Left lung (tissue), 10 donors: ENCODE data around the gene NID1. TPM values are rescaled to one million over a fixed set of nuclear protein-coding genes. Genes with fewer than 3 reads are reported as not detected.
A peak's percentile ranks its signal among the peaks of the same experiment; 100 is the strongest.
"Not testable (repeated sequence)": the region's sequence is repeated elsewhere in the genome, so short reads cannot be mapped to it uniquely, and the experiment has no call there.

Experiments used
- ATAC-seq: fragments of 200-7000 bp; cut with Tn5 transposase; one replicate; pipeline ENCODE4 v1.9.1; 2020; ENCODE audit warnings: moderate library complexity
- DNase-seq, 4 donors: peaks; one replicate each; pipeline ENCODE4 v3.0.0-alpha.2; 2013 to 2020
- H3K27ac ChIP-seq, 2 donors: fragments of 200-600 bp; sonication (generic) in 1 of 2; one replicate each; pipeline versions ENCODE4 v1.5.0 to v1.8.0; 2020 to 2021
- H3K27me3 ChIP-seq, 2 donors: fragments of 200-600 bp; sonication (generic) in 1 of 2; one replicate each; pipeline versions ENCODE4 v1.5.0 to v1.8.0; 2020 to 2021
- H3K36me3 ChIP-seq, 2 donors: fragments of 200-600 bp; sonication (generic) in 1 of 2; one replicate each; pipeline versions ENCODE4 v1.5.0 to v1.8.0; 2020 to 2021
- H3K4me1 ChIP-seq, 2 donors: fragments of 200-600 bp; one replicate each; pipeline ENCODE4 v1.8.0; 2021
- H3K4me3 ChIP-seq, 2 donors: fragments of 200-600 bp; sonication (generic) in 1 of 2; one replicate each; pipeline versions ENCODE4 v1.5.0 to v1.8.0; 2020 to 2021; ENCODE audit warnings: mild to moderate bottlenecking in 1 of 2
- H3K9me3 ChIP-seq, 2 donors: fragments of 200-600 bp; sonication (generic) in 1 of 2; one replicate each; pipeline versions ENCODE4 v1.5.0 to v1.8.0; 2020 to 2021
- intact Hi-C, 2 donors: fragments of 100-400 bp; cut with DNase I; formaldehyde crosslinking; loops; one replicate each; pipeline versions ENCODE4 v1.11.2 to v1.14.2; 2022
- polyA plus RNA-seq, 6 donors: library from polyadenylated mRNA; unstranded; fragments of 120-200 nt; gene quantifications; one replicate each; pipeline ENCODE4 v1.2.1, GENCODE V29; 2013; ENCODE audit not compliant: insufficient read length in 6 of 6
- total RNA-seq, 2 donors: library from RNA; stranded (reverse); fragmentation: NEBNext Ultra II Directional; extraction: Animal tissue kit (Norgen Biotek cat#: 25700); gene quantifications; one replicate each; pipeline ENCODE4 v1.2.1, GENCODE V29; 2021
- TF ChIP-seq, protein P1 (sequence below), 2 donors: fragments of 200-600 bp; sonication (generic) in 1 of 2; IDR thresholded peaks; one replicate each; pipeline versions ENCODE4 v1.5.0 to v1.8.0; 2021; ENCODE audit warnings: antibody characterized with exemption in 2 of 2
- donor health status: DM: no; HTN: yes; CAD: no.
- donor health status: DM: no; HTN: no; CAD: no.

The NID1 gene
- total and polyA plus RNA-seq, 8 donors = 55.4 to 233 (median 218) TPM

GRCh38 chr1:235968831-235969230, 96.1 kb downstream of the NID1 start:
- H3K4me1 ChIP-seq = peaks cover 4 to 27% of the 10 kb centered on the region in 2 donors
- no peaks in the 10 kb centered on the region for H3K9me3 ChIP-seq
- no peaks in the 10 kb centered on the region for H3K36me3 ChIP-seq
- no peak for ATAC-seq
- no peak for DNase-seq
- H3K27ac ChIP-seq = no peak overlapping the region
- intact Hi-C loops = no loop called here
- TF ChIP-seq, protein P1, sequence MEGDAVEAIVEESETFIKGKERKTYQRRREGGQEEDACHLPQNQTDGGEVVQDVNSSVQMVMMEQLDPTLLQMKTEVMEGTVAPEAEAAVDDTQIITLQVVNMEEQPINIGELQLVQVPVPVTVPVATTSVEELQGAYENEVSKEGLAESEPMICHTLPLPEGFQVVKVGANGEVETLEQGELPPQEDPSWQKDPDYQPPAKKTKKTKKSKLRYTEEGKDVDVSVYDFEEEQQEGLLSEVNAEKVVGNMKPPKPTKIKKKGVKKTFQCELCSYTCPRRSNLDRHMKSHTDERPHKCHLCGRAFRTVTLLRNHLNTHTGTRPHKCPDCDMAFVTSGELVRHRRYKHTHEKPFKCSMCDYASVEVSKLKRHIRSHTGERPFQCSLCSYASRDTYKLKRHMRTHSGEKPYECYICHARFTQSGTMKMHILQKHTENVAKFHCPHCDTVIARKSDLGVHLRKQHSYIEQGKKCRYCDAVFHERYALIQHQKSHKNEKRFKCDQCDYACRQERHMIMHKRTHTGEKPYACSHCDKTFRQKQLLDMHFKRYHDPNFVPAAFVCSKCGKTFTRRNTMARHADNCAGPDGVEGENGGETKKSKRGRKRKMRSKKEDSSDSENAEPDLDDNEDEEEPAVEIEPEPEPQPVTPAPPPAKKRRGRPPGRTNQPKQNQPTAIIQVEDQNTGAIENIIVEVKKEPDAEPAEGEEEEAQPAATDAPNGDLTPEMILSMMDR (IDR thresholded peaks at IDR 0.05) = no peak
- H3K27me3 ChIP-seq = no peaks in the 10 kb centered on the region
- no peak overlapping the region for H3K4me3 ChIP-seq

- DNase-seq, intact Hi-C loops, ATAC-seq, H3K9me3 ChIP-seq, H3K27me3 ChIP-seq, H3K36me3 ChIP-seq, H3K4me3 ChIP-seq, H3K4me1 ChIP-seq, H3K27ac ChIP-seq: not testable (repeated sequence)
These were observed 98.8 kb downstream of the NID1 start for GRCh38 chr1:235966134-235966533.

DNA sequence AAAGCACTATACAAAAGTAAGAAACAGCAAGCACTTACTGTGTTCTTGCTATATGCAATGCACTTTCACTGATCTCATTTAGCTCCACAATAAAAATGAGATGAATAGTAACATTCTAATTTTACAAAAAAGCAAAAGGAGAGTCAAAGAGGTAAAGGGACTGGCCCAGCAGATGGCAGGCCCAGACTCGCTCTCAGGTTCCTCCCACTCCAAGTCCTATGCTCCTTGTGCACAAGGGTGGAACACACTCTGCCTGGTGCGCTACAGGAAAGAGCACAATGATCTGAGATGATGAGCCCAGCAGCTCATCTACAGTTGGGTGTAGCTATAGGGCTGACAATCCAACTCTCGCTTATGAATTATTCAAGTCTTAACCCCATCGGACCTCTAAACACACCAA, 104.1 kb downstream of the NID1 start:
- intact Hi-C loops = no loop called here
- Histone ChIP-seq H3K9me3 (no peaks in the 10 kb centered on the region), H3K4me1 (peaks cover 0 to 5% of the 10 kb centered on the region in 2 donors), H3K36me3 (no peaks in the 10 kb centered on the region), H3K4me3 (no peak overlapping the region), H3K27ac (no peak overlapping the region), H3K27me3 (no peaks in the 10 kb centered on the region)
- ATAC-seq (no peak), DNase-seq (no peak)
- TF ChIP-seq, protein P1 (IDR thresholded peaks at IDR 0.05) = no peak

DNA sequence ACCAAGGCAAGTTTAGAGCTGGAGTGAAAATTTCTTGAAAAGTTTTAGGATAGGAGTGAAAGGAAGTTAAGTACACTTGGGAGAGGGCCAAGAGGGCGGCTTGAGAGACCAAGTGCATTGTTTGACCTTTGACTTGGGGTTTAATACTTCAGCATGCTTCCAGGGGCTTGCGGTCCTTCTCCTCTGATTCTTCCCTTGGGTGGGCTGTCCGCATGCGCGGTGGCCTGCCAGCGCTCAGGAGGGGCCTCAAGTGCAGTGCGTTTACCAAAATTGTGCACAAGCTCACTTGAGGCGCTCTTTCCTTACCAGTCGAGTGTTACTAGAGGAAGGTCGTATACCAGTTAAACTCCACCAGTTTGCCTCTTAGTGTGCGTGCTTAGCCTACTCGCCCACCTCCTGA, 106.9 kb downstream of the NID1 start:
- ATAC-seq = no peak
- Histone ChIP-seq H3K36me3 (no peaks in the 10 kb centered on the region), H3K27me3 (no peaks in the 10 kb centered on the region), H3K4me1 (peaks cover 0 to 32% of the 10 kb centered on the region in 2 donors), H3K4me3 (no peak overlapping the region), H3K27ac (no peak overlapping the region), H3K9me3 (no peaks in the 10 kb centered on the region)
- intact Hi-C loops = no loop called here
- TF ChIP-seq, protein P1 (IDR thresholded peaks at IDR 0.05) = no peak
- no peak for DNase-seq

DNA sequence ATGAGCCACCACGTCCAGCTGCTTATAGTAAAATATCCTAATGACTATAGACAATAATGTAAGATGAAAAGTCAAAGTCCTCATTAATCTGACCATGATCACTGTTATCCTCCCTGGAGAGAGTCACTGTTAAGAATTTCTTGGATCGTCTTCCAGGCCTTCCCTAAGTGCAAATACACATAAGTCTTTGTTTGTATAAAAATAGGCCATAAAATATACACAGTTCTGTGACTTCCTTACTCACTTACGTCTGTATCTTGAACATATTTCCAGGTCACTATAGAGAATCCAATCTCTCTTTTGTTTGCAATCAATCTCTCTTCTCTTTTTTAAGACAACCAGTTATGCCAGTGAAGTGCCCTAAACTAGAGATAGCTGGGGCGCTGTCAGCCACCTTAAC, 109.1 kb downstream of the NID1 start:
- peaks cover 0 to 51% of the 10 kb centered on the region in 2 donors for H3K4me1 ChIP-seq
- no peaks in the 10 kb centered on the region for H3K9me3 ChIP-seq
- no peak overlapping the region for H3K4me3 ChIP-seq
- DNase-seq (no peak), ATAC-seq (no peak)
- H3K27ac ChIP-seq = peak overlapping the region in 1 of 2 donors; percentile 84
- intact Hi-C loops = no loop called here
- no peaks in the 10 kb centered on the region for H3K36me3 ChIP-seq
- TF ChIP-seq, protein P1 (IDR thresholded peaks at IDR 0.05) = no peak
- H3K27me3 ChIP-seq = no peaks in the 10 kb centered on the region
